ENCODE measurements around the gene GPR35. TPM values are rescaled to one million over a fixed set of nuclear protein-coding genes. Genes with fewer than 3 reads are reported as not detected.

The GPR35 gene
- total and polyA plus RNA-seq, 2 of the 13 experiments (the other 11 are each of a cell fraction or from before 2014, with no cell fraction given), result 27.1 to 44.2 TPM

- TF ChIP-seq SNAPC4 (CRISPR knock-in tag; IDR thresholded peaks at IDR 0.05) (no peak), RELA (CRISPR knock-in tag; IDR thresholded peaks at IDR 0.05) (no peak), TIGD3 (CRISPR knock-in tag; IDR thresholded peaks at IDR 0.05; ENCODE audit: borderline replicate concordance) (no peak), SPEN (CRISPR knock-in tag; IDR thresholded peaks at IDR 0.05; ENCODE audit: low read depth) (0 out of 2 replicates have a peak, but pooled peaks have one; percentile 29), PLSCR1 (CRISPR knock-in tag; IDR thresholded peaks at IDR 0.05; ENCODE audit: borderline replicate concordance) (no peak), MAZ (IDR thresholded peaks at IDR 0.05; ENCODE audit: borderline replicate concordance, low read depth, low read length) (no peak), MAZ (CRISPR knock-in tag; IDR thresholded peaks at IDR 0.05; ENCODE audit: low read depth) (no peak), ZNF18 (CRISPR knock-in tag; IDR thresholded peaks at IDR 0.05; ENCODE audit: insufficient replicate concordance) (no peak), HNF1A (IDR thresholded peaks at IDR 0.05; ENCODE audit: low read depth) (no peak), HNF1A (CRISPR knock-in tag; IDR thresholded peaks at IDR 0.05; ENCODE audit: borderline replicate concordance) (no peak), TRAFD1 (CRISPR knock-in tag; IDR thresholded peaks at IDR 0.05; ENCODE audit: borderline replicate concordance) (no peak), RXRA (CRISPR knock-in tag; IDR thresholded peaks at IDR 0.05) (peak; percentile 57)
Measured at GRCh38 chr2:240596080-240596460, 29.2 kb upstream of the GPR35 start (continued).
